Measurements from ENCODE around the gene FBXO21.

Gene FBXO21

GRCh38 chr12:117139025-117139717, 51.1 kb downstream of the FBXO21 start:
- DNase-seq (ENCODE audit: low spot score), result no peak

- DNase-seq (ENCODE audit: low spot score), result no peak
These were observed 55.5 kb downstream of the FBXO21 start for GRCh38 chr12:117134721-117135120.

DNA sequence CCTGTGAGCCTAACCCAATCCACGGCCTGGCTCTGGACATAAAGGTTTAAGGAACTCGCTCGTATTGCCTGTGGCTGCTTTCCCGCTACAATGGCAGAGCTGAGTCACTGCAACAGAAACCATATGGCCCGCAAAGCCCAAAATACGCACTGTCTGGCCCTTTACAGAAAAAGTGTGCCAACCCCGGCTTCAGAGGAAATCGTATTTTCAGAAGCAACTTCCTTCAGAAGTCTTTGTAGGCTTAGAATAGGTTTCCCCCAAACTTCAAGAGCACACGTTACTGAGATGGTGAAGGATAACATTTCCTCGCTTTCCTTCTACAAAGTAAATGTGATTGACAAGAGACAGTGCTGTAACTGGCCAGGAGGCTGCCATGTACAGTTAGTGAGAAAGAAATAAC, 56.2 kb downstream of the FBXO21 start:
- DNase-seq (ENCODE audit: low spot score), result peak; percentile 24

- DNase-seq (ENCODE audit: low spot score), result no peak
These were observed 59.5 kb downstream of the FBXO21 start for GRCh38 chr12:117130801-117131200.

DNA sequence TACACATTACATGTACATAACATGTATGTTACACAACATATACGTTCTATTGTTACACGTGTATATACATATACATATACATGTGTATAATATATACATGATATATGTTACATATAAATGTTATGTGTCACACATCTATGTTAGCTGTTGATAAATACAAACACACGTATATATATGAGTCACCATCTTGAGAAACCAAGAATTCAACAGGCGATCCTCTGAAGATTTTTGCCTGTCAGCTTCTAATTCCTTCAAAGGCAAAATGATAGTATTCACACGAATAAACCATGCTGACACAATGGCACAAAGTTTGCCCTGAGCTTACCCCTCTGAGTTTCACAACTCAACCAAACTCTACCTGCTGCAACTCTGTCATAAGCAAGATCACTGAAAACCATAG, 60.9 kb downstream of the FBXO21 start:
- no peak for DNase-seq (ENCODE audit: low spot score)

DNA sequence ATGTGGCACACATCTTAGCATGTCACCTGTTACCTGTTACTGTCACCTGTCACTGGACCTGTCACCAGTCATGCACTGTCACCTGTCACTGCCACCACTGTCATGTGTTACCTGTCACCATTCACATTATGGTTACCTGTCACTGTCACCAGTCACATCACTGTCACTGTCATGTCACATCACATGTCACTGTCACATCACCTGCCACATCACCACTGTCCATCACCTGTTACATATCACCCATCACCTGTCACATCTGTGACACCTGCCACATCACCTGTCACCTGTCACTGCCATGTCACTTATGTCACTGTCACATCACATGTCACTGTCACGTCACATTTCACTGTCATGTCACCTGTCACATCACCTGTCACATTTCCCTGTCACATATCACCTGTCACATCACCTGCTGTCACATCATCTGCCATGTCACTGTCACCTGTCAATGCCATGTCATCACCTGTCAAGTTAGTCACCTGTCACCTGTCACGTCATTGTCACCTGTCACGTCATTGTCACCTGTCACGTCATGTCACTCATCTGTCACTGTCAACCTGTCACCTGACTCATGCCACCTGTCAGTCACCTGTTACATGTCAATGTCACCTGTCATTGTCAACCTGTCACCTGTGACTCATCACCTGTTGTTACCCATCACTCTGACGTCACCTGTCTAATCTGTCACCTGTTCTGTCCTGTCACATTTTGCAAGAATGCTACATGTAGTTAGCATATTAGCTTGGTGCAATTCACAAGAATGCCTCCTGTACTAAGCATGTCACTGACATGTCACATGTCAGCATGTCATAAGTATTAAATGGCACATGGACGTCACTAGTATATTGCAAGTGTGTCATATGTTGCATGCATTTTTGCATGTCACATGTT, 62.1 kb downstream of the FBXO21 start:
- DNase-seq (ENCODE audit: low spot score), result no peak

DNA sequence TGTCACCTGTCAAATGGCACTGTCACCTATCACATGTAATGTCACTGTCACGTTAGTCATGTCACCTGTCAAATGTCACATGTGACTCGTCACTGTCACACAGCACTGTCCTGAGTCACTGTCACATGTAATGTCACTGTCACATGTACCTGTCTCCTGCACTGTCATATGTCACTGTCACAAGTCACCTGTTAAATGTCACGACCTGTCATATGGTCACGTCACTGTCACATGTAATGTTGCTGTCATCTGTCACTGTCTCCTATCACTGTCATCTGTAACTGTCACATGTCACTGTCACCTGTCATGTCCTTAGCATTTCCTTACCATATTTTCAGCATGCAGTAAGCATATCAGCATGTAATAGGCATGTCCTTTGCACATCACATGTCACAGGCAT, 63.9 kb downstream of the FBXO21 start:
- no peak for DNase-seq (ENCODE audit: low spot score)

DNA sequence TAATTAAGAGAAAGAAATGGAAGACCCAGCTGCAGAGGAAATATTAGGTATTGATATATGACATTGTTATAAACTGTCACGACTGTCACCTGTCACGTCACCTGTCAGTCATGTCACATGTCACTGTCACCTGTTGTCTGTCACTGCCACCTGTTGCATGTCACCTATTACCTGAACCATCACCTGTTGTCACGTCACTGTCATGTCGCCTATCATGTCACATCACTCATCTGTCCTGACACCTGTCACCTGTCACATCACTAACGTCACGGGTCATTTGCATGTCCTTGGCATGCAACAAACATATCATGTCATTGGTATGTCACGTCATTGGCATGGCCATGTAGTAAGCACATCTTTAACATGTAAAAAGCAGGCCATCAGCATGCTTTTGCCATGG, 64.5 kb downstream of the FBXO21 start:
- DNase-seq (ENCODE audit: low spot score), result no peak

DNA sequence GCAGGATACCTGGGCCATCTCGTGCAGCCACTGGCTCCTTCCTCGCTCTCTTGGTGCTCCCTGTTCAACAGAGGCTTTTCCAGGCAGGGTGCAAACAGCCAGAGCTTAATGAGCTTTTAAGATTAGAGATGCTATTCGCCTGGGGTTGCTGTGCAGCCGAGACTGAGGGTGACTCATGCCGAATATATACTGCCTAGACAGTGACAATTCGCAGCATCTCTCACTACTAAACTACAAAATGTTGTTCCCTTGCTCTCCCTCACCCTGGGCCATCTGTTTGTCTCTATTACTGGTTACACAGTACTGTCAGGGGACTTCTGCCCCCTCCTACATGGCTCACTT, 65.0 kb downstream of the FBXO21 start:
- peak; percentile 32 for DNase-seq (ENCODE audit: low spot score)

GRCh38 chr12:117124421-117125271, 65.6 kb downstream of the FBXO21 start:
- DNase-seq (ENCODE audit: low spot score), result no peak

- DNase-seq (ENCODE audit: low spot score), result no peak
These were observed 68.8 kb downstream of the FBXO21 start for GRCh38 chr12:117121441-117121840.

DNA sequence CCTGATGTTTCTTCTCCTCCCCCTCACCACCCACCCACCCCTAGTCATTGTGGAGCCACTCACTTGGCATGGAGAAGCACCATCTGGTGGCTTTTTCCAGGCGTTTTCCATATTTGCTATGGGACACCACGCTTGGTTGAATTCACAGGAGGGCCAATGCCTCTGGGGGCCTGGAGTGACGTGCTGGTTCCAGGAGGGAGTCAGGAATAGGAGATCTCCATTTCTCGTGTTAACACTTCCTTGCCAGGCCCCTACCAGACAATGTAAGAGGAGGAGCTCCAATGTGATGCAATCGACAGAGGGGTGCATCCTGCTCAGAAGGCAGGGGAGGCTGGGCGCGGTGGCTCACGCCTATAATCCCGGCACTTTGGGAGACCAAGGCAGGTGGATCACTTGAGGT, 69.5 kb downstream of the FBXO21 start:
- DNase-seq (ENCODE audit: low spot score), result no peak

DNA sequence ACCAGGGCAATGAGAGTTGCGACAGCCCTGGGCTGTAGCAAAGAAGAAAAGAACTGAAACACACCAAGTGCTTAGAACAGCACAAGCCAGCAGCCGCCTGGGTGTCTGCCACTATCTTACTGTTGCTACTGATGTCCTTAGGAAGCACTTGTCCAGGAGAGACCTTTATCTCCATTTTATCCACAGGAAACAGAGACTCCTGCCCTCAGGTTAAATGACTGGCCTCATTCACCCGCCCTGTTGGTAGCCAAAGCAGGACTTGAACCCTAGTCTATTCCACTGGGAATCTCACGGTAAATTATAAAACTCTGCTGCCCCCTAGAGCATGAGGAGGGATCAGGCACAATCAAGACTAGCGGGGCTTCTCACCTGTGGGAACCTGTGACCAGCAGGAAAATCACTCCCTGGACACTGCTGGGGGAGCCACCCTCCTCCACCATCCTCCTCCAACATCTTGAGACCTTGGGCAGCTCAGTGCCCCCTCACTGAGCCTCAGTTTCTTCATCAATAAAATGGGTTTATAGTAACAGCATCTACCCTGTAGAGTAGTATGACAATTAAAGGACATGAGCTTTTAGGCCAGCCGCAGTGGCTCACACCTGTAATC, 70.6 kb downstream of the FBXO21 start:
- no peak for DNase-seq (ENCODE audit: low spot score)

GRCh38 chr12:117118838-117119591, 71.3 kb downstream of the FBXO21 start:
- DNase-seq (ENCODE audit: low spot score), result no peak

- no peak for DNase-seq (ENCODE audit: low spot score)
These were observed 75.5 kb downstream of the FBXO21 start for GRCh38 chr12:117114784-117115183.

DNA sequence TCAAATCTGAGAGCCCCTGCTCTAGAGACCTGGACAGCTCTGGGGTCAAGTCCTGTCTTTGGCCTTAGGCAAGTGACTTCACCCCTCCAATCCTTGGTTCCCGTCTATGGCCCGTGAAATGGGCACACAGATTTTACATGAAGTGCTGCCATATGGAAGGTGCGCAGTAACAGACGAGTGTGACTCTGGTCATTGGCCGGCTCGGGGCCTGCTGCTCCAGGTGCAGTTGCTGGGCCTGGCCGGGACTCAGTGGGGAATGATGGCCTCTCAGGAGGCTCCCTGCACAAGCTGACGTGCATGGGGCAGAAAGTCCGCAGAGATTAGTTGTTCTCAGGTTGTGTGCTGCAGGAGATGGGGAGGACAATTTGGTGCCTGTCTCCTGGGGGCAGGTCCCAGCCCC, 77.0 kb downstream of the FBXO21 start:
- DNase-seq (ENCODE audit: low spot score), result no peak

DNA sequence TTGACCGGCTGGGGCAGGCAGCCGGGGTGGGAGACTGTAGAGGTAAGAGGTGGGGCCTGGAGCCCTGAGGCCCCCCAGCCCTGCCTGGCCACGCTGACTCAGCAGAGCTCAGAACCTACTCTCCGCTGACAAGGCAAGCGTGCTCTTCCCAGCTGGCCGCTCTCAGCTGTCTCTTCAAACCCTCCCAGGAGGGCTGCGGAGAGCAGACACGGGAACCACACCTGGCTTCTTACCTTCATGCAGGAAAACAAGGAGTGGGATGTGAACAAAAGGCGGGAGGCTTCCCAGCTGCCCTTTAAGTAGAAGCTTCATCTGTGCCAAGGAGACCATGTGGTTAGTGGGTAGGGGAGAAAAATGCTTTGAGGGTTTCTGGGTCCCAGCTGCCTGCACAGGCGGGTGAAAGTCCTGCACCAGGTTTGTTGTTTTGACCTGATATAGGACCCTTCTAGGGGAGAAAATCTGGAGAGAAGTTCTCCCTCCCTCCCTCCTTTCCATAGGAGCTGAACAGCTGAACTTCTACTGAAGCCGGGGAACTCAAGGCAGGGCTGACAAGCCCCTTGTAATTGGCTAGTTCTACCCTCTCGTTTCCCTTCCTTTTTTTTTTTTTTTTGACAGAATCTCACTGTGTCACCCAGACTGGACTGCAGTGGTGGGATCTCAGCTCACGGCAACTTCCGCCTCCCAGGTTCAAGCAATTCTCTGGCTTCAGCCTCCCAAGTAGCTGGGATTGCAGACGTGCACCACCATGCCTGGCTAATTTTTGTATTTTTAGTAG, 78.3 kb downstream of the FBXO21 start:
- no peak for DNase-seq (ENCODE audit: low spot score)

GRCh38 chr12:117111386-117111785, 78.9 kb downstream of the FBXO21 start:
- DNase-seq (ENCODE audit: low spot score), result no peak

DNA sequence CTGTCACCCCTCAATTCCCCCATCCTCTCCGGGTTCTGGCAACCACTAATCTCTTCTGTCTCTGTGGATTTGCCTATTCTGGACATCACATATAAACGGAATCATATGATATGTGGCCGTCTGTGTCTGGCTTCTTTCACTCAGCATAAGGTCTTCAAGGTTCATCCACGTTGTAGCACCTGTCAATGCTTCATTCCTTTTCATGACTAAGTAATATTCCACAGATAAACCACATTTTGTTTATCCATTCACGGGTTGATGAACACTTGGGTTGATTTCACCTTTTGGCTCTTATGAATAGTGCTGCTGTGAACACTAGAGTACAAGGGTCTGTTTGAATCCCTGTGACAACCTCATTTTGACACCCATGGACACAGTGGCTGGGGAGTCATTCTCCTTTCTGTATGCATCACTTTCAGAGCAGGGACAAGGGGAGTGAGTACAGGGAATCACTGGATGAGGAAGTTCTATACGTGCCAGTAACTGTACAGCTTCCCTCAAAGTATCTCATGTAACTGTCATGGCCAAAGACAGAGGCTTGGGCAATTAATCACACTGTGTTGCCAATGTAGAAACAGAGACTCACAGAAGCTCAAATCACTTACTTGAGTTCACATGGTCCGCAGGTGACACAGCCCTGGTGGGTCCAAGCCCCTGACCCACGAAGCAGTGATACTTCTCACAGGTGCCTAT, 80.2 kb downstream of the FBXO21 start:
- DNase-seq (ENCODE audit: low spot score), result no peak

GRCh38 chr12:117105902-117106301, 84.4 kb downstream of the FBXO21 start:
- DNase-seq (ENCODE audit: low spot score), result no peak

Data from AG08395 (cell line).